RWPE1 (cell line): ENCODE measurements around the gene DMKN.

Source experiments
- CTCF ChIA-PET: fragments of 350-600 bp; sonication (Branson Sonifier 250); formaldehyde crosslinking; extraction: SDS; loops from one replicate; lab custom pipeline; 2021; lab: Yijun Ruan, JAX
- POLR2A ChIA-PET: fragments of 400-600 bp; formaldehyde crosslinking; extraction: SDS; loops from one replicate; lab custom pipeline; 2020; ENCODE audit warnings: antibody characterized with exemption; ENCODE audit not compliant: low non-redundant PET; lab: Yijun Ruan, JAX
- DNase-seq: peaks from one replicate; pipeline ENCODE4 v3.0.0; 2012; ENCODE audit warnings: low spot score
- H3K27ac ChIP-seq: fragments of 450-650 bp; 2 replicates; pipeline ENCODE4 v1.5.1; 2017
- TF ChIP-seq, protein P1 (sequence below): fragments of 450-650 bp; conservative IDR thresholded peaks from 2 replicates; pipeline ENCODE4 v1.5.1; 2017; ENCODE audit warnings: low read depth, mild to moderate bottlenecking

Gene DMKN

DNA sequence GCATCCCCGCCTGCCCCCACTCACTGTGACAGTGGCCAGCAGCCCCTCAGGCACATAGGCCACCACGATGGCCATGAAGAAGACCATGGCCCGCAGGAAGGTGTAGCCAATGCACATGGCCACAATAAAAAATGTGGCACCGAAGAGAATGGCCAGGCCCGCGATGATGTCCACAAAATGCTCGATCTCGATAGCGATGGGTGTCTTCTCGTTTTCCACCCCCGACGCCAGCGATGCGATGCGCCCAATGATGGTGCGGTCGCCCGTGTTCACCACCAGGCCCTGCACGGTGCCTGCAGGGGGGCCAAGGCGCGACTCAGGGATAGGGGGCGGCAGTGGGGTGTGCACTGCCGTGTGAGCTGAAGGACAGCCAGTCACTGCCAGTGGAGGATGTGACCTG lies 46.3 kb upstream of the DMKN start:
- no peak for DNase-seq
- TF ChIP-seq, protein P1, sequence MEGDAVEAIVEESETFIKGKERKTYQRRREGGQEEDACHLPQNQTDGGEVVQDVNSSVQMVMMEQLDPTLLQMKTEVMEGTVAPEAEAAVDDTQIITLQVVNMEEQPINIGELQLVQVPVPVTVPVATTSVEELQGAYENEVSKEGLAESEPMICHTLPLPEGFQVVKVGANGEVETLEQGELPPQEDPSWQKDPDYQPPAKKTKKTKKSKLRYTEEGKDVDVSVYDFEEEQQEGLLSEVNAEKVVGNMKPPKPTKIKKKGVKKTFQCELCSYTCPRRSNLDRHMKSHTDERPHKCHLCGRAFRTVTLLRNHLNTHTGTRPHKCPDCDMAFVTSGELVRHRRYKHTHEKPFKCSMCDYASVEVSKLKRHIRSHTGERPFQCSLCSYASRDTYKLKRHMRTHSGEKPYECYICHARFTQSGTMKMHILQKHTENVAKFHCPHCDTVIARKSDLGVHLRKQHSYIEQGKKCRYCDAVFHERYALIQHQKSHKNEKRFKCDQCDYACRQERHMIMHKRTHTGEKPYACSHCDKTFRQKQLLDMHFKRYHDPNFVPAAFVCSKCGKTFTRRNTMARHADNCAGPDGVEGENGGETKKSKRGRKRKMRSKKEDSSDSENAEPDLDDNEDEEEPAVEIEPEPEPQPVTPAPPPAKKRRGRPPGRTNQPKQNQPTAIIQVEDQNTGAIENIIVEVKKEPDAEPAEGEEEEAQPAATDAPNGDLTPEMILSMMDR: no peak
- POLR2A ChIA-PET: no interaction called here
- CTCF ChIA-PET: no interaction called here
- H3K27ac ChIP-seq: no peak overlapping the region

GRCh38 chr19:35559281-35559659 lies 45.8 kb upstream of the DMKN start:
- ChIA-PET POLR2A (no interaction called here), CTCF (no interaction called here)
- no peak for DNase-seq
- H3K27ac ChIP-seq: no peak overlapping the region
- TF ChIP-seq, protein P1: no peak

GRCh38 chr19:35558400-35559280 lies 45.2 kb upstream of the DMKN start:
- POLR2A ChIA-PET: no interaction called here
- TF ChIP-seq, protein P1: no peak
- CTCF ChIA-PET: interaction anchor here (1.4 kb wide), 1 partner anchor 10 kb away, joined by 4 read pairs; no protein-coding TSS in a partner anchor
- no peak overlapping the region for H3K27ac ChIP-seq
- no peak for DNase-seq

DNA sequence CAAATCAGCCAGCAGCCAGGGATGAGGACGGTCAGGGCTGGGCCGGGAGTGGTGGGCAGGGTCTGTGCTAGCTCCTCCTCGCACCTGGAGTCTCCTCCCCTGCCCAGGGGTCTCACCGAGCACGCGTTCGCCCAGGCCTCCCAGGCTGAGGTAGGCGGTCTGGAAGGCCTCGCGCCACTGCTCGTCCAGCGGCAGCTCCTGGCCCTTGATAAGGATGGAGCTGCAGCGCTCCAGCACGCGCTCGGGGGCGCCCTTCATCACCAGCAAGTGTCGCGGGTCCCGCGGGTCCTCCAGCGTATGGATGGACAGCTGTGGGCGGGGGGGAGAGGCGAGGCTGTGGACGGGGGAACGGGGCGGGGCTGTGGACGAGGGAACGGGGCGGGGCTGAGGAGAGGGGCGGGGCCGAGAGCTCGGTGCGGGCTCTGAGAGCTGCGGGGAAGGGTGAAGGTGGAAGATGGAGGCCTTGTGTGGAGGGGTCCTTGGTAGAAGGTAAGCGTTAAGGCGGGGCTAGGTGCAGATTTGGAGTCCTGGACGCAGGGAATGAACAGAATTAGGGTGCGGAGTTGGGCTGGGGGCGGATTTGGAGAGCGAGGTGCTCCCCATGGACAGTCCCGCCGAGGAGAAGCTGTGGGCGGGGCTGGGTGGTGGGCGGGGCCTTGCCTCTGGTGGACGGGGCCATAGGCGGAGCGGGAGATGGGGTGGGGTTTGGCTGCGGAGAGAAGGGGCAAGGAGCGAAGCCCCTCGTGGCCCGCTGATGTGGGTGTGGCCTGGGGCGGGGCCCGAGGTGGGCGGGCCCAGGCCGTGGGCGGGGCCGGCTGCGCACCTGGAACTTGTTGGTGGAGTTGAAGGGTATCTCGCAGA lies 44.3 kb upstream of the DMKN start:
- TF ChIP-seq, protein P1: no peak
- H3K27ac ChIP-seq: no peak overlapping the region
- CTCF ChIA-PET: interaction anchor here (1.4 kb wide), 1 partner anchor 9 kb away, joined by 4 read pairs; no protein-coding TSS in a partner anchor
- peak; percentile 40 for DNase-seq
- POLR2A ChIA-PET: no interaction called here

GRCh38 chr19:35556846-35557538 lies 43.5 kb upstream of the DMKN start:
- POLR2A ChIA-PET: interaction anchor here (0.7 kb wide), 1 partner anchor 25 kb away, joined by 3 read pairs; no protein-coding TSS in a partner anchor
- TF ChIP-seq, protein P1: no peak
- CTCF ChIA-PET: interaction anchor here (0.7 to 1.4 kb wide), 3 partner anchors 8 to 10 kb away, joined by 3 to 4 read pairs (median 4); no protein-coding TSS in a partner anchor
- DNase-seq: no peak
- no peak overlapping the region for H3K27ac ChIP-seq
